SHP77 (cell line): ENCODE results near the gene SLC38A6.

Source experiments
- DNase-seq, 2 experiments: peaks; one replicate each; lab custom pipeline; 2025; lab: John Stamatoyannopoulos, UW

Gene SLC38A6

DNA sequence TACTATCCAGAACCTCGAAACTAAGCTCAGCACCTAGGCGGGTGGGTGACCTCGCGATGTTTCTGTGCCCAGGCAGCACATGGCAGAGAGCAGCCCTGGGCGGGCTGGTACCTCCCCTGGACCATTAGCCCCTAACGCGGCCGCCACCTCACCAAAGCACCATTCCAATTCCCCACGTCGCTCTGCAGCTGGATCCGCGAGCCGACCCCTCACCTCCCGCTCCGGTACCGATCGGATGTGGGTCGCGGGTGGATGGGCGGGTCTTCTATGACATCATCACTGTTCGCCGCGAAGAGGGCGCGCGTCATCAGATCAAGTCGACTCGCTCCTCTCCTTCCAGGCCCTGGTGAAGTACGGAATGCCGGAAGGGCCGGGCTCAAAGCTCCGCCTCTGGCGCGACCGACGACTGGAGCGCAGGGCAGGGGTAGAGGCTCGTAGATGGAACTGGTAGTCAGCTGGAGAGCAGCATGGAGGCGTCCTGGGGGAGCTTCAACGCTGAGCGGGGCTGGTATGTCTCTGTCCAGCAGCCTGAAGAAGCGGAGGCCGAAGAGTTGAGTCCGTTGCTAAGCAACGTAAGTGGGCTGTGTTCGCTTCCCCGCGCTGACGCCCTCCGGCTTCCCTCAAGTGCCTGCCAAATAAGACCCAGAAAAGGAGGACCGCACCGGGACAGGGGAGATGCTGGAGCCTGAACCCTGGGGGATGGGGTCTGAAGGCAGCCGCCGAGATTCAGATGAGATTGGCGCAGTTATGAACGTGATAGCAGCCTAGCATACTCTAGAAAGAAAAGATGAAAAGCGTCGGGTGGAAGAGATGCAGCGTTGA is at the start of gene SLC38A6, which contains the start of gene TRMT5:
SLC38A6 (plus strand) TSS at position 435 of the 822 bp plus-strand sequence; CDS start at position 468, 33 bp downstream.
TRMT5 (minus strand) TSS at position 269 of the 822 bp plus-strand sequence; CDS start at position 163, 106 bp downstream.
- DNase-seq, result peak; percentile 90 to 92

DNA sequence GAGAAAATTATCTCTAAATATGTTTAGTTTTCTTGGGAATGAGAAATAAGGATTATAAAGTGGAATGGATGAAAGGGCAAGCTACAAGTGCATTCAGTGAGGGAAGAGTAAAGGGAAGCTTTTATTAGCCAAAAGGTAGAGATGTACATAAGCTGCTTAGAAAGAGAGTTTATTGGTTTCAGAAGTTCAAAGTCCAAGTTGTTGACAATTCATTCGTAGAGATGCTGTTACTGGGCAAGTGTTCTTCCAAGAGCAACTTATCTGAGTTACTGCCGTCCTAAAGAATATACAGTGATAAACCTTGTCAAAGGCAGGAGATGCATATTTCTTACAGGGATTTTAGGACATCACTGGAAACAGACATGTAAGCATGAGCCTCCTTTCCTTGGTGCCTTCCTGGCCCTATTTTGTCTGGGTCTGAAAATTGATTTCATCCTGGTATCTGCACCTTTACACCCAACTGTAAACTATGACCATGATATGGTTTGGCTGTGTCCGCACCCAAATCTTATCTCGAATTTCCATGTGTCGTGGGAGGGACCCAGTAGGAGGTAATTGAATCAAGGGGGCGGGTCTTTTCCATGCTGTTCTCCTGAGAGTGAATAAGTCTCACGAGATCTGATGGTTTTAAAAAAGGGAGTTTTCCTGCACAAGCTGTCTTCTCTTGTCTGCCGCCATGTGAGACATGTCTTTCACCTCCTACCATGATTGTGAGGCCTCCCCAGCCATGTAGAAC is 47.0 kb upstream of the SLC38A6 start:
- no peak for DNase-seq

DNA sequence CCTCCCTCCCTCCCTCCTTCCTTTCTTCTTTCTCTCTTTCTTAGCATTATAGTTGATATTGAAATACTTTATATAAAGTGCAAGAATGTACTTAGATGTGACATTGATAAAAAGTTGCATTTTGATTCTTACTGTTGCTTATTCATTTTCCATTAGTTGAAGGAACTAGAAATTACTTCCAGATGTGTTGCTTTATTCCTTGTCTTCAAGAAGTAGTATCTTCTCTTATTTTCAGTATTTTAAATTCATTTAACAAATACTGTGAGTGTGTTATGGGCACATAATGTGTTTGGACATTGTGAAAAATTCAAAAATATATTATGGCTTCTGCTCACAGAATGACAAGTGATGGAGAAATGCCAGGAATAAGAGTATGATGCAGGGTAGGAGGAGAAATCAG is 45.7 kb upstream of the SLC38A6 start:
- DNase-seq, result no peak

DNA sequence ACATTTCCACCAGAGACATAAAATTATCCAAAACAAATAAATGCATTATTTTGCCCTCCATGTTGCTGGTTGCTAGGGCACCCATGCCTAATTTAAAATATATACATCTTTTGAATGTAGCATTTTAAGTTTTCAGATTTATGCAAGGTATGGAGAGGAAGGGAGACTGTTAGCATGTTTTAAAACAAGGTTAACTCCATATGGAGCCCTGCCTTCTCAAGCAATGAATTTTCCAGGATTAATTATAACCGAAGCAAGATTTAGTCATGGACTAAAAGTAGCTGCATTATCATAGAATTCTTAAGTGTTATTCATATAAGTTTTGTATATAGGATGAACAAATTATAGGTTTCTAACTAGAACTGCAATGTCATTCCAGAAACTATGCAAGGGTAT is 37.4 kb upstream of the SLC38A6 start:
- DNase-seq, result no peak

DNA sequence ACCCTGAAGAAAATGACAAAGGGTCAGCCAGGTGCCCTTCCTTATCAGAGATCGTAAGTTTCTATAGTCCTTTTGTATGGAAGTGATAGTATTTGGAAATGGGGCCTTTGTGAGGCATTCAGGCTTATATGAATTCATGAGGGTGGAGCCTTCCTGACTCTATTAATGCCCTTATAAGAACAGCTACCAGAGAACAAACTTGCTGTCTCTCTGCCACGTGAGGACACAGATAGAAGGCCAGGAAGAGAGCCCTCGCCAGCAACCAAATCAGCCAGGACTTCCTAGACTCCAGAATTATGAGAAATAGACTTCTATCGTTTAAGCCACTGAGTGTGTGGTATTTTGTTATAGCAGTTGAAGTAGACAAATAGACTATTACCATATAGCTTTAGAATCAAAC is 36.8 kb upstream of the SLC38A6 start:
- no peak for DNase-seq

DNA sequence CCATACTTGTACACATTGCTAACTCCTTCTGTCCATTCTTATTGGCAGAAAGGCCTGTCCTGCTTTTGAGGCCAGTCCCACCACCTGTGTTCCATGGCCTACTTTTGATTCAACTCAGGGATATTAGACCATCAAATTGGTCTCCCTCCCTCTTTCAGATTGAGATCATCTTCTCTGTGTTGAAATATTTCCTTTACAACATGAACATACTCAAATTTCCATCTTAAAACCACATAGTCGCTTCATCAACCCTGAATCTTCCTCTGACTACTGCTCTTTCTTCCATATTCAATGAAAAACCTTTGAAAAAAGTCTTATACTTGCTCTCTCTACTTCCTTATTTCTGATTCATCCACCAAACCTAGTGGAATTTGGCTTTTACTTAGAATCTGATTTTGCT is 35.1 kb upstream of the SLC38A6 start:
- no peak for DNase-seq

DNA sequence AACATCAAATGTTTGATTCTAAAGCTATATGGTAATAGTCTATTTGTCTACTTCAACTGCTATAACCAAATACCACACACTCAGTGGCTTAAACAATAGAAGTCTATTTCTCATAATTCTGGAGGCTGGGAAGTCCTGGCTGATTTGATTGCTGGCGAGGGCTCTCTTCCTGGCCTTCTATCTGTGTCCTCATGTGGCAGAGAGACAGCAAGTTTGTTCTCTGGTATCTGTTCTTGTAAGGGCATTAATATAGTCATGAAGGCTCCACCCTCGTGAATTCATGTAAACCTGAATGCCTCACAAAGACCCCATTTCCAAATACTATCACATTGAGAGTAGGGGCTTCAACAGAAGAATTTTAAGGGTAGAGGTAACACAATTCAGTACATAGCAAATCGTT is 34.3 kb upstream of the SLC38A6 start:
- DNase-seq, result no peak

DNA sequence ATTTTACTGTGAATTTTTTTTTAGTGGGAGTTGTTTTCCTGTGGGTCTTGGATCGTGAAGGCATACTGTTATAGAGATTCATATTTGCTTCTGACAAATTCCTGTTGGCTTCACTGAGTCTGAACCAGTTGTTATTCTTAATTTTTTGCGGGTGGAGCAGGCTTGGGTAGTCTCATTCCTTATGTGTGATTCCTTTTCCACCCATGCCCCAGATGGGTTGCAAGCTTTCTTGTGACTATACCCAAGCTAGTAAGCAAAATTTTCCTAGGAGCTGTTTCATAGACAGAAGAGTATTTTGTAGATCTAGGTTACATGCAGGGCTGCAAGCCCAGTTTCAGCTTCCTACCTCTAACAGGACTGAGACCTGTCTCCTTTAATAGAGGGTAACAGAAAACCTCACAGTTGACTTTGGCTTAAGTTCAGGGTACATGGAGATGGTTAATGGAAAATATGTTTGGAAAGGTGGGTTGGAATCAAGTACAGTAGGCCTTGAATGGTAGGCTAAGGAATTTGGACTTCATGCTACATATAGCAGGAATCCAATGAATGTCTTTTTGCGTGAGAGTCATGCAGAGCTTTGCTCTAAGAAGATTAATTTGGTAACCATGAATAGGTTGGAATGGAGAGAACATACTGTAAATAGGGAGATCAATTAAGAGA is 29.1 kb upstream of the SLC38A6 start:
- DNase-seq, result no peak

DNA sequence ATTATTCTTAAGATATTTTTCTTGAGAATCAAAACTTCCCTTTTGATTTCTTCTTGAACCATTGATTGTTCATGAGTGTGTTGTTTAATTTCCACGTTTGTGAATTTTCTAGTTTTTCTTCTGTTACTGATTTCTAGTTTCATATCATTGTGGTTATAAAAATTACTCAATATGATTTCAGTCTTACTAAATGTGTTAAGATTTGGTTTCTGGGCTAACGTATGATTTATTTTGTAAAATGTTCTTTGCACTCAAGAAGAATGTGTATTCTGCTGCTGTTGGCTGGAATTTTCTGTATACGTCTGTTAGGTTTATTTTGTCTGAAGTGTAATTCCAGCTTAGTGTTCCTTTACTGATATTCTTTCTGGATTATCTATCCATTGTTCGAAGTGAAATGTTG is 24.8 kb upstream of the SLC38A6 start:
- DNase-seq, result no peak

DNA sequence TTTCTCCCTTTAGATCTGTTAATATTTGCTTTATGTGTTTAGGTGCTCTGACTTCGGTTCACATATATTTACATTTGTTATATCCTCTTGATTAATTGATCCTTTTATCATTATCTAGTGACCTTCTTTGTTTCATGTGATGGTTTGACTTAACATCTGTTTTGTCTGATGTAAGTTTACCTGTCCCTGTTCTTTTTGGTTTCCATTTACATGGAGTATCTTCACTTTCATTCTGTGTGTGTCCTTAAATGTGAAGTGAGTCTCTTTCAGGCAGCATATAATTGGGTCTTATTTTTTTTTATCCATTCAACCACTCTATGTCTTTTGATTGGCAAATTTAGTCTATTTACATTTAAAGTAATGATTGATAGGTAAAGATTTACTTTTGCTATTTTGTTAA is 24.4 kb upstream of the SLC38A6 start:
- DNase-seq, result no peak

DNA sequence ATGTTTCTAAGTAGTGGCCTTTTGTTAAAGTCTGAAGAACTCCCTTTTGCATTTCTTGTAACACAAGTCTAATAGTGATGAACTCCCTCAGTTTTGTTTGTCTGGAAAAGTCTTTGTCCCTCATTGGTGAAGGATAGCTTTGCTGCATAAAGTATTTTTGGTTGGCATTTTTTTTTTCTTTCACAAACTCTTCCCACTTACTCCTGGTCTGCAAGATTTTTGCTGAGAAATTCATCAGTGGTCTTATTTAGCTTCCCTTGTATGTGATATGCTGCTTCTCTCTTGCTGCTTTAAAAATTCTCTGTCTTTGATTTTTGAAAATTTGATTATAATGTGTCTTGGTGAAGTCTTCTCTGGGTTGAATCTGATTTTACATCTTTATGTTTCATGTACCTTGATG is 22.9 kb upstream of the SLC38A6 start:
- no peak for DNase-seq

DNA sequence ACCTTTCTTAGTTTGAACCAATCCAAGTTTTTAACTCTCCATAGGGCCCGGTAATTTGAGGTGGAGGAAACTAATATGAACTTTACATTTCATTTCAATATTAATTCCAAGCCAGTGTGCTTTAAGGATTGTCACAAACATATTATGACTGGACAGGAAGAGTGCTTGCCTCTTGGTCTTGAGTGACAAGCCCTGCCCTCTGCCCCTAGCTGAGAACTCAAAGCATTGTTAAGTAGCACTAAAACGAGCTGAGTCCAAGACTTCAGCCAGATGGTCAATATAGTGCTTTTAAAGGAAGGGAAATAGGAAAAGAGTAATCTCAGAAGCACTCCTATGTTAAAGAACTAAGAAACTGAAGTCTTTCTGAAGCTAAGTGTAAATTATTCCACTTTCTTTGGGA is 17.3 kb upstream of the SLC38A6 start:
- no peak for DNase-seq

DNA sequence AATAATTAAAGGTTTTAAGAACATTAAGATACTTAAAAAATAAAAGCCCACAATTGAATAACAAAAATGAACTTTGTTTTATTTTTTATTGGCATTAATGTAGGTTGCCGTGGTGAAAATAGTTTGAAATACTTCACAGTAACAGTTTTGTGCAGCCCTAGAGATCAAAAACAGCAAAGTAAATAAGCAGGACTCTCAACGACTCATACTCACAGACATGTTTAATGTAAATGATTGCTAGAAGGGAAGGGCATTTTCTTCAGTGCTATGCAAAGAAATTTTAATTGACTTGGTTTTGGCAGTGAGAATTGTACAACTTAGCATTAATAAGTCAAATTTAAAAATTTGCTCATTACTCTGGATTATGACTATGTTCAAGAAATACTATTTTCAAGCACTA is 16.1 kb upstream of the SLC38A6 start:
- DNase-seq, result no peak

DNA sequence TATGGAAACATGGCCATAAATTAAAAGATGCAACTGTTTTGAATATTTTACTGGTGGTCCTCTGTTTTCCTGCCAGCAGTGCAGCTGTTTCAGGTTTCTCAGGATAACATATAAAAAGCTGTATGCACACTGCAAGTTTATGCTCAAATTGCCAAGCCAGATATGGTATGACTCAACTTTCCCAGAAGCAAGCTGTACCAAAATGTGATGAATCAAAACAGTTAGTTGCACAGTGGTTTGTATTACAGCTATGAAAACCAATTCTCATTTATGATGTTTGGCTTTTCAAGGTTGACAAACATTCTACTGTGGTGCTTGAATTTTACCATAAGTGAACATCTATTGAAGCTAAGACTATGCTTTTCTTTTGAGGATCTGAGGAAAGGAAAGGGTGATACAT is 15.6 kb upstream of the SLC38A6 start:
- no peak for DNase-seq

DNA sequence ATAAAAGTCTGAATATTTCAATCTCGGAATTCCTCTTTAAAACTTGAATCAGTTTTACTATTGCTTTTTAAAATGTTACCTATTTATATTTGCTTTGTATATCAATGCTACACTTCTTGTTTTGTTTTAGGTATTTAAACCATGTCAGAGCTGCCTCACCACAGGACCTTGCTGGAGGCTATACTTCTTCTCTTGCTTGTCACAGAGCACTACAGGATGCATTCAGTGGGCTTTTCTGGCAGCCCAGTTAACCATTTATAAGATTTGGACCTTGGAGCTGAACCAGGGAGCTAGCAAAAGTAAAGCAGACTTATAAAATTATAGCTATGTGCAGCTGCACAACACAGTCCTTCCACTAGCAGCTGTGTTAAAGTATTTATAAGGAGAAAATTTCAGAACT is 12.9 kb upstream of the SLC38A6 start:
- no peak for DNase-seq

DNA sequence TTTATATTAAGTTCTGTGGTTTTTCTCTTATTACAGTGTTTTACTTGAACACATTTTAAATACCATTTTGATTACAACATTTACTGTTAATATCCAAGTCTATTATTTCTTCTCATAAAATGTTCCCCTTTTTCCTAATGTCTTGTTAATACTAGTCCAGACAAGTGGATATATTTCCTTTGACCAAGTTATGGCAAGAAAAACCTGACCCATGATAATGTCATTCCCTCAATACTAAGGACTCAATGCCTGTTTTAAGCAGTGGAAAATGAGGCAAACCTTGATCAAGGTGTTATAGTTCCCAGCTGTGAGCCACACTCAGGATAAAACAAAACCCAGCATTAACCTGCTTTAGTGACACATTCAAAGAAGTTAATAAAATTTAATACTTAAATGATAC is 12.4 kb upstream of the SLC38A6 start:
- no peak for DNase-seq

DNA sequence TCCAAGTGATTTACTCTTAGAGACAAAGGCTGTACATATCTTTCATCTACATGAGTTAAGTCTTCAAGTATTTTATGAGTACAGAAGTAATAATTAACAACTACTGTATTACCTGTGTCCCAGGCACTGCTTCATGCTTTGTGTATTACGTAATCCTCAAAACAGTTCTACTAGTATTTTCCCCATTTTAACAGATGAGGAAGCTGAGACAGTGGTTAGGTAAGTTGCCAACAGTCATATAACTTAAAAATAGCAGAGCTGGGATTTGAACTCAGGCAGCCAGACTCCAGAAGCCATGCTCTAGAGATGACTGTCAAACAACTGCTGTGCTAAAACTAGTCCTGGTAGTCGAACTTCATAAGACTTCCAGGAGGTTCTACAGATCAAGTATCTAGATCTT is 10.9 kb upstream of the SLC38A6 start:
- no peak for DNase-seq

DNA sequence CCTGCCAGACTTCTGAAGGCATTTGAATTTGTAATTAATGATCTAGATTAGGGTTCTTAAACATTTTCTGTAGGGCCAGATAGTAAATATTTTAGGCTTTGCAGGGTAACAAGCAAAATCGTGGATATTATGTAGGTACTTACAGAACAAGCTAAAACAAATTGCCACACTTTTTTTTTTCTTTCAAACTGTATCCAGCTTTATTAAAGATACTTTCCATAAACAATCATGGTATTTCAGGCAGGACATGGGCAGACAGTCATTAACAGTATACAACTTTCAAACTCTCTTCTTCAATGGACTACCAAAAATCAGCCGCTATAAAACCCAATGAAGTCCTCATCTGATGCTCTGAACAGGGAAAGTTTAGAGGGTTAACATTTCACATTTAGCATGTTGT is 9.8 kb upstream of the SLC38A6 start:
- no peak for DNase-seq

DNA sequence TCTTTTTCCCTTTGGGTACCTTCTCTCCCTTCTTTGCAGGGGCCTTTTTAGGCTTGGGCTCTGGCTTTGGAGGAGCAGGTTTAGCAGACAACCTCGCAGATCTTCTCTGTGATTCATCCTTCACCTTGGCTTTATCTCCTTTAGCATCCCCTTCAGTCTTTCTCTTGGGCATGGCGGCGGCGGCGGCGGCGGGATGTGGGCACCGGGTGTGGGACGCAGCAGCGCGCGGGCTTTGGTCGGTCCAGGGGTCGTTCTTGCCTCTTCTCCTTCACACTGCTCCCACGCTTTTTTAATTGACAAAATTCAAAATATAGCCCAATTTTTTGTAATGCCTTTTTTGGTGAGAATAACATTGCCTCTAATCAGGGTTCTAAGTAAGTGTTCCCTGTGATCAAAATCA is 8.8 kb upstream of the SLC38A6 start:
- DNase-seq, result no peak

DNA sequence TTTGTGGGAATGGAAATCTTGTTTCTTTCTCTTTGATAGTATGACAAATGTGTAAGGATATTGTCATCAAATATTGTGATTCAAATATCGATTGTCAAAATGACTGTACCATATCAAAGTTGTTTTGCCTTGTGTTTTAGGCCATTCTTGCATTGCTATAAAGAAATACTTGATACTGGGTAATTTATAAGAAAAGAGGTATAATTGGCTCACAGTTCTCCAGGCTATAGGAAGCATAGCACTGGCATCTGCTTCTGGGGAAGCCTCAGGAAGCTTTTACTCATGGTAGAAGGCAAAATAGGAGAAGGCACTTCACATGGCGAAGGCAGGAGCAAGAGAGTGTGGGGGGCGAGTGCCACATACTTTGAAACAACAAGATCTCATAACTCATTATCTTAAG is 8.0 kb upstream of the SLC38A6 start:
- DNase-seq, result no peak

DNA sequence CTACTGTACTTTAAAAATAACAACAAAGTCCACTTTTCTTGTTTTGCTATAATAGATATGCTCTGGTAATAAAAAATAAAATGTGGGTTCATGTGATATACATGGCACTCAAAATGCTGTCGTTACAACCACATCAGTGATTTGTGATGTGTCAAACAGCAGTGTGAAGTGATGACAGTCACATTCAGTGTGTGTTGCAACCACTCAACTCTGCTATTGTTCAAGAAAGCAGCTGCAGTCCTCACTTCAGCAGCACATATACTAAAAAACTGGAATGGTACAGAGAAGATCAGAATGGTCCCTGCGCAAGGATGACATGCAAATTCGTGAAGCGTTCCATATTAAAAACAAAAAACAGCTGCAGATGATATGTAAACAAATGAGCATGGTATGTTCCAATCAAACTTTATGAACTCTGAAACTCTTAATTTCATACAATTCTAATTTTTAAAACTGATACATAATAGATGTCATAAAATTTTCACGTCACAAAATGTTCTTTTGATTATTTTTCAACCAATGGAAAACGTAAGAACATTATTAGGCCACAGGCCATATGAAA is 6.9 kb upstream of the SLC38A6 start:
- DNase-seq, result peak; percentile 41 to 59

DNA sequence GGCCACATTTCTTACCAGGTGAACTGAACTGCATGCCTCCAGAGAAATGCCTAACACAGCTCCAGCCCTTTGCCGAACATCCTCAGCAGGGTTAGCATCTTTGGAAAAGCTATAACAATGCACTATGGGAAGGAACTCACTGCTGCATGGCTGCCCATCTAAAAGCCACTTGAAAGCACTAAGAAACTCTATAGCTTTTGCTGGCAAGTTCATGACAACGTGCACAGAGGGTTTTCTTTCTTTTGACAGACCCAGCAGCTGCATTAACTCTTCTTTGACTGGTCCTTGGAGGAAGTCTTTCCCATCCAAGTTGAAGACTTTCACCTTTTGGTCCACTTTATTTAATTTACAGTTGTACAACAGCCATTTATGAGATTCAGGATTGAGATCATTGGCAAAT is 5.5 kb upstream of the SLC38A6 start:
- no peak for DNase-seq

DNA sequence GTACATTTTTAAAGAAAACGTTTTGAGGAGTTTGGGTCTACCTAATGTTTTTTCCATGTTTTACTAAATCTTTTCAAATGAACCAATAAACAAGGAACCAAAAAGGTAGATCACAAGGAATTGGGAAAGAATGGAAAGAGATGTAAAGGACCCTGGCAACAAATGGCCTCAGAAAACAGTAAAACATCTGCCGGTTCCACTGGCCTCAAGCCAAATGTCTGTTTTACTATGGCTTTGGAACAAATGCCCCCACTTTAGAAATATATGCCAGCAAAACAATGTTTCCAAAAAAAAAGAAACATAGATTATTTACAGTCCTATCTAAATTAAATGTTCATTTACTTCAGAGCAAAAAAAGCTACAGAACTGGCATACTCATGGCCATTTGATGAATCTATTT is 3.2 kb upstream of the SLC38A6 start:
- peak; percentile 18 to 45 for DNase-seq
